HEK293 (cell line): ENCODE data around the gene CREBBP.

Experiments
- EGR2 ChIP-seq: fragments of 450-650 bp; formaldehyde crosslinking; IDR thresholded peaks from 2 replicates; pipeline ENCODE4 v1.5.1; 2016; ENCODE audit warnings: low read depth, missing biosample characterization, missing genetic modification characterization
- HIC1 ChIP-seq: fragments of 450-650 bp; formaldehyde crosslinking; IDR thresholded peaks from 2 replicates; pipeline ENCODE4 v1.5.1; 2016; ENCODE audit warnings: missing biosample characterization, missing genetic modification characterization
- HOXC10 ChIP-seq: sonication (generic); formaldehyde crosslinking; IDR thresholded peaks from 2 replicates; pipeline ENCODE4 v1.8.1; 2023; ENCODE audit warnings: mild to moderate bottlenecking, missing genetic modification reagents
- KLF16 ChIP-seq: fragments of 450-650 bp; formaldehyde crosslinking; IDR thresholded peaks from 2 replicates; pipeline ENCODE4 v1.5.1; 2017; ENCODE audit warnings: missing biosample characterization, missing genetic modification characterization
- KLF17 ChIP-seq: fragments of 450-650 bp; formaldehyde crosslinking; IDR thresholded peaks from 2 replicates; pipeline ENCODE4 v1.5.1; 2016; ENCODE audit warnings: missing biosample characterization, missing genetic modification characterization
- PATZ1 ChIP-seq: fragments of 450-650 bp; formaldehyde crosslinking; IDR thresholded peaks from 2 replicates; pipeline ENCODE4 v1.5.1; 2016; ENCODE audit warnings: missing biosample characterization, missing genetic modification characterization
- SP3 ChIP-seq: fragments of 450-650 bp; formaldehyde crosslinking; IDR thresholded peaks from 2 replicates; pipeline ENCODE4 v1.5.1; 2016; ENCODE audit warnings: missing biosample characterization, missing genetic modification characterization
- YY1 ChIP-seq: fragments of 450-650 bp; formaldehyde crosslinking; IDR thresholded peaks from 2 replicates; pipeline ENCODE4 v1.5.1; 2018; ENCODE audit warnings: missing biosample characterization, missing genetic modification characterization
- ZBTB17 ChIP-seq: fragments of 450-650 bp; formaldehyde crosslinking; IDR thresholded peaks from 2 replicates; pipeline ENCODE4 v1.5.1; 2016; ENCODE audit warnings: missing biosample characterization, missing genetic modification characterization
- ZBTB8A ChIP-seq: fragments of 450-650 bp; formaldehyde crosslinking; IDR thresholded peaks from 2 replicates; pipeline ENCODE4 v1.5.1; 2016; ENCODE audit warnings: missing biosample characterization, missing genetic modification characterization
- ZNF10 ChIP-seq: fragments of 450-650 bp; formaldehyde crosslinking; IDR thresholded peaks from 2 replicates; pipeline ENCODE4 v1.5.1; 2017; ENCODE audit warnings: missing biosample characterization, missing genetic modification characterization
- ZNF2 ChIP-seq: fragments of 450-650 bp; formaldehyde crosslinking; IDR thresholded peaks from 2 replicates; pipeline ENCODE4 v1.5.1; 2016; ENCODE audit warnings: missing biosample characterization, missing genetic modification characterization
- ZNF677 ChIP-seq: fragments of 450-650 bp; IDR thresholded peaks from 2 replicates; pipeline ENCODE4 v1.5.0; 2018; ENCODE audit warnings: missing biosample characterization, mild to moderate bottlenecking, missing genetic modification characterization, moderate library complexity
- TF ChIP-seq, protein P1 (sequence below): fragments of 450-650 bp; formaldehyde crosslinking; conservative IDR thresholded peaks from 2 replicates; pipeline ENCODE4 v1.5.1; 2016; ENCODE audit warnings: low read depth, missing biosample characterization, missing genetic modification characterization
- TF ChIP-seq, protein P2 (sequence below): fragments of 450-650 bp; formaldehyde crosslinking; IDR thresholded peaks from 2 replicates; pipeline ENCODE4 v1.5.1; 2016; ENCODE audit warnings: missing biosample characterization, missing genetic modification characterization, low read depth
- TF ChIP-seq, protein P3 (sequence below): fragments of 450-650 bp; formaldehyde crosslinking; conservative IDR thresholded peaks from 2 replicates; pipeline ENCODE4 v1.5.1; 2016; ENCODE audit warnings: low read depth, missing biosample characterization, missing genetic modification characterization
- TF ChIP-seq, protein P4 (sequence below): sonication (generic); formaldehyde crosslinking; IDR thresholded peaks from 2 replicates; pipeline ENCODE4 v1.8.1; 2022; ENCODE audit warnings: mild to moderate bottlenecking, moderate library complexity, missing genetic modification reagents

Gene CREBBP

GRCh38 chr16:3717235-3718018, 163.1 kb downstream of the CREBBP start, which contains the start of gene TRAP1 (continued):
- TF ChIP-seq, protein P1, sequence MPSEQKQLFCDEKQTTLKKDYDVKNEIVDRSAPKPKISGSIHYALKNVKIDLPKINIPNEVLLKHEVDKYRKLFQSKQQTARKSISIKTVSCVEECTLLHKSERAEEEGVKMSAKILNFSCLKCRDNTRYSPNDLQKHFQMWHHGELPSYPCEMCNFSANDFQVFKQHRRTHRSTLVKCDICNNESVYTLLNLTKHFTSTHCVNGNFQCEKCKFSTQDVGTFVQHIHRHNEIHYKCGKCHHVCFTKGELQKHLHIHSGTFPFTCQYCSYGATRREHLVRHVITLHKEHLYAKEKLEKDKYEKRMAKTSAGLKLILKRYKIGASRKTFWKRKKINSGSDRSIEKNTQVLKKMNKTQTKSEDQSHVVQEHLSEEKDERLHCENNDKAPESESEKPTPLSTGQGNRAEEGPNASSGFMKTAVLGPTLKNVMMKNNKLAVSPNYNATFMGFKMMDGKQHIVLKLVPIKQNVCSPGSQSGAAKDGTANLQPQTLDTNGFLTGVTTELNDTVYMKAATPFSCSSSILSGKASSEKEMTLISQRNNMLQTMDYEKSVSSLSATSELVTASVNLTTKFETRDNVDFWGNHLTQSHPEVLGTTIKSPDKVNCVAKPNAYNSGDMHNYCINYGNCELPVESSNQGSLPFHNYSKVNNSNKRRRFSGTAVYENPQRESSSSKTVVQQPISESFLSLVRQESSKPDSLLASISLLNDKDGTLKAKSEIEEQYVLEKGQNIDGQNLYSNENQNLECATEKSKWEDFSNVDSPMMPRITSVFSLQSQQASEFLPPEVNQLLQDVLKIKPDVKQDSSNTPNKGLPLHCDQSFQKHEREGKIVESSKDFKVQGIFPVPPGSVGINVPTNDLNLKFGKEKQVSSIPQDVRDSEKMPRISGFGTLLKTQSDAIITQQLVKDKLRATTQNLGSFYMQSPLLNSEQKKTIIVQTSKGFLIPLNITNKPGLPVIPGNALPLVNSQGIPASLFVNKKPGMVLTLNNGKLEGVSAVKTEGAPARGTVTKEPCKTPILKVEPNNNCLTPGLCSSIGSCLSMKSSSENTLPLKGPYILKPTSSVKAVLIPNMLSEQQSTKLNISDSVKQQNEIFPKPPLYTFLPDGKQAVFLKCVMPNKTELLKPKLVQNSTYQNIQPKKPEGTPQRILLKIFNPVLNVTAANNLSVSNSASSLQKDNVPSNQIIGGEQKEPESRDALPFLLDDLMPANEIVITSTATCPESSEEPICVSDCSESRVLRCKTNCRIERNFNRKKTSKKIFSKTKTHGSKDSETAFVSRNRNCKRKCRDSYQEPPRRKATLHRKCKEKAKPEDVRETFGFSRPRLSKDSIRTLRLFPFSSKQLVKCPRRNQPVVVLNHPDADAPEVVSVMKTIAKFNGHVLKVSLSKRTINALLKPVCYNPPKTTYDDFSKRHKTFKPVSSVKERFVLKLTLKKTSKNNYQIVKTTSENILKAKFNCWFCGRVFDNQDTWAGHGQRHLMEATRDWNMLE (tag by site-specific recombination): 0 out of 2 replicates have a peak, but pooled peaks have one; percentile 17
- peak; percentile 42; the same call in 1 of the 2 replicates for TF ChIP-seq ZNF677 (tag by site-specific recombination)
- TF ChIP-seq SP3 (tag by site-specific recombination): peak; percentile 49
- TF ChIP-seq, protein P2, sequence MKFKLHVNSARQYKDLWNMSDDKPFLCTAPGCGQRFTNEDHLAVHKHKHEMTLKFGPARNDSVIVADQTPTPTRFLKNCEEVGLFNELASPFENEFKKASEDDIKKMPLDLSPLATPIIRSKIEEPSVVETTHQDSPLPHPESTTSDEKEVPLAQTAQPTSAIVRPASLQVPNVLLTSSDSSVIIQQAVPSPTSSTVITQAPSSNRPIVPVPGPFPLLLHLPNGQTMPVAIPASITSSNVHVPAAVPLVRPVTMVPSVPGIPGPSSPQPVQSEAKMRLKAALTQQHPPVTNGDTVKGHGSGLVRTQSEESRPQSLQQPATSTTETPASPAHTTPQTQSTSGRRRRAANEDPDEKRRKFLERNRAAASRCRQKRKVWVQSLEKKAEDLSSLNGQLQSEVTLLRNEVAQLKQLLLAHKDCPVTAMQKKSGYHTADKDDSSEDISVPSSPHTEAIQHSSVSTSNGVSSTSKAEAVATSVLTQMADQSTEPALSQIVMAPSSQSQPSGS (tag by site-specific recombination): peak; percentile 71
- TF ChIP-seq ZBTB17 (tag by site-specific recombination): 0 out of 2 replicates have a peak, but pooled peaks have one; percentile 4
- TF ChIP-seq KLF17 (tag by site-specific recombination): peak; percentile 44
- TF ChIP-seq ZBTB8A (tag by site-specific recombination): peak; percentile 81
- 0 out of 2 replicates have a peak, but pooled peaks have one; percentile 43 for TF ChIP-seq KLF16 (tag by site-specific recombination)
- peak; percentile 52 for TF ChIP-seq EGR2
- TF ChIP-seq HIC1 (tag by site-specific recombination): peak; percentile 73
- peak; percentile 77; the same call in 1 of the 2 replicates for TF ChIP-seq ZNF10 (tag by site-specific recombination)
- peak; percentile 65; the same call in 1 of the 2 replicates for TF ChIP-seq YY1
- TF ChIP-seq, protein P3, sequence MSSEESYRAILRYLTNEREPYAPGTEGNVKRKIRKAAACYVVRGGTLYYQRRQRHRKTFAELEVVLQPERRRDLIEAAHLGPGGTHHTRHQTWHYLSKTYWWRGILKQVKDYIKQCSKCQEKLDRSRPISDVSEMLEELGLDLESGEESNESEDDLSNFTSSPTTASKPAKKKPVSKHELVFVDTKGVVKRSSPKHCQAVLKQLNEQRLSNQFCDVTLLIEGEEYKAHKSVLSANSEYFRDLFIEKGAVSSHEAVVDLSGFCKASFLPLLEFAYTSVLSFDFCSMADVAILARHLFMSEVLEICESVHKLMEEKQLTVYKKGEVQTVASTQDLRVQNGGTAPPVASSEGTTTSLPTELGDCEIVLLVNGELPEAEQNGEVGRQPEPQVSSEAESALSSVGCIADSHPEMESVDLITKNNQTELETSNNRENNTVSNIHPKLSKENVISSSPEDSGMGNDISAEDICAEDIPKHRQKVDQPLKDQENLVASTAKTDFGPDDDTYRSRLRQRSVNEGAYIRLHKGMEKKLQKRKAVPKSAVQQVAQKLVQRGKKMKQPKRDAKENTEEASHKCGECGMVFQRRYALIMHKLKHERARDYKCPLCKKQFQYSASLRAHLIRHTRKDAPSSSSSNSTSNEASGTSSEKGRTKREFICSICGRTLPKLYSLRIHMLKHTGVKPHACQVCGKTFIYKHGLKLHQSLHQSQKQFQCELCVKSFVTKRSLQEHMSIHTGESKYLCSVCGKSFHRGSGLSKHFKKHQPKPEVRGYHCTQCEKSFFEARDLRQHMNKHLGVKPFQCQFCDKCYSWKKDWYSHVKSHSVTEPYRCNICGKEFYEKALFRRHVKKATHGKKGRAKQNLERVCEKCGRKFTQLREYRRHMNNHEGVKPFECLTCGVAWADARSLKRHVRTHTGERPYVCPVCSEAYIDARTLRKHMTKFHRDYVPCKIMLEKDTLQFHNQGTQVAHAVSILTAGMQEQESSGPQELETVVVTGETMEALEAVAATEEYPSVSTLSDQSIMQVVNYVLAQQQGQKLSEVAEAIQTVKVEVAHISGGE (tag by site-specific recombination): 0 out of 2 replicates have a peak, but pooled peaks have one; percentile 32
- 0 out of 2 replicates have a peak, but pooled peaks have one; percentile 16 for TF ChIP-seq ZNF2
- TF ChIP-seq PATZ1 (tag by site-specific recombination): peak; percentile 59
- TF ChIP-seq, protein P4, sequence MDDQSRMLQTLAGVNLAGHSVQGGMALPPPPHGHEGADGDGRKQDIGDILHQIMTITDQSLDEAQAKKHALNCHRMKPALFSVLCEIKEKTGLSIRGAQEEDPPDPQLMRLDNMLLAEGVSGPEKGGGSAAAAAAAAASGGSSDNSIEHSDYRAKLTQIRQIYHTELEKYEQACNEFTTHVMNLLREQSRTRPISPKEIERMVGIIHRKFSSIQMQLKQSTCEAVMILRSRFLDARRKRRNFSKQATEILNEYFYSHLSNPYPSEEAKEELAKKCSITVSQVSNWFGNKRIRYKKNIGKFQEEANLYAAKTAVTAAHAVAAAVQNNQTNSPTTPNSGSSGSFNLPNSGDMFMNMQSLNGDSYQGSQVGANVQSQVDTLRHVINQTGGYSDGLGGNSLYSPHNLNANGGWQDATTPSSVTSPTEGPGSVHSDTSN (CRISPR knock-in tag): 0 out of 2 replicates have a peak, but pooled peaks have one; percentile 20
- 0 out of 2 replicates have a peak, but pooled peaks have one; percentile 34 for TF ChIP-seq HOXC10 (CRISPR knock-in tag)
